HG03025 (cell line): Measurements from ENCODE around the gene TSNAXIP1.
"Not testable (repeated sequence)": the region's sequence is repeated elsewhere in the genome, so short reads cannot be mapped to it uniquely, and the experiment has no call there.

Experiments
- ATAC-seq: cut with Tn5 transposase; IDR thresholded peaks from one replicate; pipeline ENCODE4 v1.9.1; 2021; ENCODE audit warnings: mild to moderate bottlenecking, moderate library complexity; ENCODE audit not compliant: unreplicated experiment, low FRiP score

TSNAXIP1 gene

DNA sequence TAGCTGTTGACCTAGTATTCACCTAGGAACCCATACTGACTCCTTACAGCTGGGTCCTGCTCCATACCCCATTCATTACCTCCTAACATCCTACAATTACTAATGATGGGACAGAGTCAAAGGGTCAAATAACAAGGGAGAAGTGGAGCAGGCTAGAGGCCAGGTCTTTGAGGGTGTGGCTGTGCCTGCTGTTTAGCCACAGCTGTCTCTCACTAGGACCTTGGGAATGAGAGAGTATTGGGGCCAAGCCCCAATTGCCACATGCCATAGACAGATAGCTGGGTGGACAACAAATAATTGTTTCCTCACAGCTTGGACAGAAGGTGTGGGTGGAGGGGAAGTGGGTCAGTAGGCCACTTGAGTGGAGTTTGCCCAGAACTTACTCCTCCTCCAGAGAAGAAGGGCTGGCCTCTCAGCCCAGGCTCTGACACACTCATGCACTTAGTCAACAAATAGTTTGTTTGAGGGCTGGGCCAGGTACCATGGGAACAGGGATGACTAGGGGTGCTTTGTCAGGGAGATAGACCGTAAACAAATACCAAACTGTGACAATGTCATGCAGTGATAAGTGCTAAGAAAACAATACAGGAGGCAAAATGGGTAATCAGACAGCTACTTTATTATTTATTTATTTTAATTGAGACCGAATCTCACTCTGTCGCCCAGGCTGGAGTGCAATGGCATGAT, 51.0 kb downstream of the TSNAXIP1 start:
- no peak for ATAC-seq

DNA sequence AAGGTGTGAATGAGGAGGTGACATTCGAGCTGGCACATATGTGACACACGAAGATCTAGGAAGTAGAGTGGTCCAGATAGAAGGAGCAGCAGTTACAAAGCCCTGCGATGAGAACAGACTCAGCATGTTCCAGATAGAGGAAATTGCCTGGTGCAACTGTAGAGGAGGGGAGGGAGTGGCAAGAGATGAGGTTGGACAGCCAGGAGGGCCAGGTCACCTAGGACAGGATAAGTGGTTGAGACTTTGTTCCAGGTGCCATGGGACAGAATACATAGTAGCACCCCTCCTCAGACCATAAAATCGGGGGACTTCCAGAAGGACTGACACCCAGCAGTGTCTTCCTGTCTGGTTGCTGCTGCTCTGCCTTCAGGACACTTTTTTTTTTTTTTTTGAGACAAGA, 51.8 kb downstream of the TSNAXIP1 start:
- ATAC-seq, result no peak

DNA sequence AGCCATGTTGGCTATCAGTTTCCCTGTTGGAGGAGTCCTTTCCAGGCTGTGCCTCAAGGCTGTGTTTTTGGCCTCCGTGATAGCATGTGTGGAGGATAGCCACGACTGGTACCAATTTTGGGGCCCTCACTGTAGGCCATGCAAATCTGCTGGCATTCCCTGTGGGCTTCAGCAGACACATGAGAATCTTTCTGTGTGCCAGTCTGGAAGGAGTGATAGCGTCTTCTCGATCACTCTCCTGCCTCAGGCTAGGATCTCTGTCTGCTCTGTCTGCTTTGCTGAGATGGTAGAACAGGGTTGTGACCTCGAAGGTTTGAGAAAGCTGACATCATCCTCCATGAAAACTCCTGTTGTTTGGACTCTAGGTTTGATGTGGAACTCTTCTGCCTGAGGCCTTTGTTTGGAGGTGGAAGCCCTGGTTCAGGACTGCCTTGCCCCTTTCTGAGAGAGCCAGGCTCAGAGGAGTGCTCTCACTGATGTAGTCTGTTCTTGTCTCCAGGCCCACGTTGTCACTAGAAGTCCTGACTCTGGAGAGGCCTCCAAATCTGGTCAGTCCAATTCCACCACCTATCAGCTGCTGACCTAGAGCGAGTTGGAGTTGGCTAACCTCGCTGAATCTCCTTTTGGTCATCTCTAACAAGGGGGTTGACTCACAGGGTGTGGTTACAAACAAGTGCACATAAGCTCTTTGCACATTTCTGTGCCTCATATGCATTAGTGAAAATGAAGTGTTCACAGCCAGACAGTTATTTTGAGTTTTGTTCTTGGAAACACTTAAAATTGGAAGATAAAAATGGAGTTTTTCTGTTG, 54.1 kb downstream of the TSNAXIP1 start:
- ATAC-seq, result no peak

DNA sequence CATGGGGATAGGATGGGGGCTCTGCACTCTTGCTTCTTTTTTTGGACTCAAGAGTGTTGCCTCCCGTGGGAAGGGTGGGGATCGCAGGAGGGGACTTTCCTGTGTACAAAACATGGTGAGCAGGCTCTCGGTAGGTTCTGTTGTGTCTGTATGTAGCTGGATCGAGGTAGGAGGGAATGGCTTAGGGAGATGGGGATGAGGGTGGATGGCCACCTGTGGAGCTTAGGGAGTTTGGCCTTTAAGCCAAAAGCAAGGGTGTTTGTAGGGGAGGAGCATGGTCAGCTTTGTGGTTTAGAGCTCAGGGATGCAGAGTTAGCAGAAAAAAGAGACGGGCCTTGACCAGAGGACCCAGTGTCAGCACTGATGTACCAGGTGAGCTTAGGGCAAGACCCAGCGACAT, 55.2 kb downstream of the TSNAXIP1 start:
- ATAC-seq, result no peak

DNA sequence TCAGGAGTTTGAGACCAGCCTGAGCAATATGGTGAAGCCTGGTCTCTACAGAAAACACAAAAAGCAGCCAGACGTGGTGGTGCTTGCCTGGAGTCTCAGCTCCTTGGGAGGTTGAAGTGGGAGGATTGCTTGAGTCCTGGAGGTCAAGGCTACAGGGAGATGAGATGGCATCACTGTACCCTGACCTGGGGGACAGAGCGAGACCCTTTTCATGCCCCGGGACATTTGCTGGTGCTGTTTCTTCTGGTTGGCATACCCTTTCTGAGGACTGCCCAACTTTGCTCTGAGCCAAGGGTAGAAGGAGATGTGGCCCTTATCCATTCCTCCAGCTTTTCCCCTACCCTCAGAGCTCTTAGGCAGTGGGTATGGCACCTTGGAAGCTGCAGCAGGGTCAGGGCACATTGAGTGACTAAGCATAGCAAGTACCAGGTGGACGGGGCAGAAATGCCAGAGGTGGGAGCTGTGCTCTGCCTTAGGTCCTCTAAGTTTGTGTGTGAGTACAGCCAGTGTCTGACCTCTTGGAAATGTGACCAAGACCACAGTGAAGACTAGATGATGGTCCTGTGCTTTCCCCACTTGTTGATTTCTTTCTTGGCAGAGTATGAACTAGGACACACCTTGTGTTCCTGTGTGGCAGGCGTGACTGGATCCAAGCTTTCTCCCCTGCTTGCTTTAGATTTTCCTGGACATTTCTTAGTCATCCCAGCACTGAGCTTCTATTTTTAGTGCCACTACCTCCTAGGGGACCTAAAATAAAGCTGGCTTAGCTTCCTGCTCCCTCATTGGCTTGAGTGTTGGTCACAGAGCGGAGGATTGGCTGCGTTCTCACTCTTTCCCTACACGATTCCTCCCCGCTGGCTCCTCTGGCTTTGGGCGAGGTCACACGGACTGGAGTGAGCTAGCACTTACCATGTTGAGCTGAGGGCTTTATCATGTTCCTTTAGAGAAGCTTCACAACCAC, 56.2 kb downstream of the TSNAXIP1 start:
- no peak for ATAC-seq

GRCh38 chr16:67864044-67864443, 57.4 kb downstream of the TSNAXIP1 start:
- ATAC-seq, result not testable (repeated sequence)

- ATAC-seq, result no peak
Observed at GRCh38 chr16:67864594-67864993, 57.9 kb downstream of the TSNAXIP1 start.

DNA sequence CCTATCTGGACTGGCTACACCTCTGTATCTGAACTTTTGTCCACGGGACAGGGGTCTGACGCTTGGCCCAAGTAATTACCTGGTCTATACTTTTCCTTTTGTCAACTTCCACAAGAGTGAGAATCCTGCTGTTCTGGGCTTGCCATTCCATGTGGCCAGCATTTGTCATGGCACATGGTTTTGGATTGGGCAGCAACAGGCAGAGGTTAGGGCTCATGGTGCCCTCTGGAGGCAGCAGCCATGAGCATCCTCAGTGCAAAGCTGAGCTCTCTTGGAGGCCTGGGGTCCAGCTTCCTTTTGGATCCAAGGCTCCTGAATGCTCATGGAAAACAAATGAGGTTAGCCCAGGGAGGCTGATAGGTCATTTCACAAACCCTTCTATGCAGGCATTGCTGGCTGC, 58.6 kb downstream of the TSNAXIP1 start:
- ATAC-seq, result no peak

GRCh38 chr16:67868290-67868689, 61.6 kb downstream of the TSNAXIP1 start:
- no peak for ATAC-seq

DNA sequence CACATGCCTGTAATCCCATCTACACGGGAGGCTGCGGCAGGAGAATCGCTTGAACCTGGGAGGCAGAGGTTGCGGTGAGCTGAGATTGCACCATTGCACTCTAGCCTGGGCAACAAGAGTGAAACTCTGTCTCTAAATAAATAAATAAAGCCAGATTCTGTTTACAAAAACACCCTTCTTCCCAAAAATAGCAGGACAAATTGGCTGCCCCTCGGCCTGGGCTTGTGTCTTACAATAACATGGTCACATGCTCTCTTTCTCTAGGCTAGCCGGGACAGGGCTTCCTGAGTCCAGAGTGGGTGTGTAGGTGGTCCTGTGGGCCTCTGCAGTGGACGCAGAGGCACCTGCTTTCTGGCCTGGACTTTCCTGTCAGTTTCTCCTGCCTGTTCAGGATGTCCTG, 63.0 kb downstream of the TSNAXIP1 start:
- ATAC-seq, result no peak

- ATAC-seq, result no peak
Observed at GRCh38 chr16:67871256-67871655, 64.6 kb downstream of the TSNAXIP1 start.

- ATAC-seq, result no peak
Observed at GRCh38 chr16:67872131-67872630, 65.5 kb downstream of the TSNAXIP1 start.

DNA sequence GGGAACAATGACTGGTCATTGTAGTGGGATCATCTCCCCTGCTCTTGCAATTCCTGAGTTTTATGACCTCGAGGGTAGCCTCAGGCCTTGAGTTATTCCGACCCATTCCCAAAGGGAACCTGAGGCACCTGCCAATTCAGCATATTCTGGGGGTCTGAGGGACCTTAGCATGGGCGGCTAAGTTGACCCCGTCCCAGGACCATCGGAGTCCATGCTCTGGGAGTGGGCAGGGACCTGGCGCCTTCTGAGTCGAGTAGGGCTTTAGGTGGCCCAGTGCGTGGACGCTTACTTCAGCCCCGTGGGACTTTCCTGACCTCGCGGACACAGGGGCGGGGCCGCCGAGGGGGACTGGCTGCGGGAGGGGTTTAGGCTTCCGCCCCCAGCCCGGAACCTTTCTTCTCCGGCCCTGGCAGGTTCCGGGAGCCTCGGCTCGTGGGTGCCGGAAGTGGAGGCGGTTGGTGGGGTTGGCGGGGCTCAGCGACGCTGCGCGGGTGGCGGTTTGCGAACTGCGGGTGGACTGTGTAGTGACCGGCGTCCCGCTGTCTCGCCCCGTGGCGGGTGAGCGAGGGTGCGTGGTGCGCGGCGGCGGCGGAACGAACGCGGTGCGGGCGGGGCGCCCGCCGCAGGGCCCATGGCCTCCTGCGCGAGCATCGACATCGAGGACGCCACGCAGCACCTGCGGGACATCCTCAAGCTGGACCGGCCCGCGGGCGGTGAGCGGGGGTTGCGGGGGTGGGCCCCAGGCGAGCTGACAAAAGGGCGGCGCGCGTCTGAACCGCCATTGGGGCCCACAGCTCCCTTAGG, 66.1 kb downstream of the TSNAXIP1 start, which contains the start of gene EDC4:
EDC4 (plus strand) TSS at position 422 of the 804 bp plus-strand sequence; CDS start at position 632, 210 bp downstream.
- ATAC-seq, result peak; percentile 67

- ATAC-seq, result peak; percentile 18
Observed at GRCh38 chr16:67873435-67874370, 67.0 kb downstream of the TSNAXIP1 start.

DNA sequence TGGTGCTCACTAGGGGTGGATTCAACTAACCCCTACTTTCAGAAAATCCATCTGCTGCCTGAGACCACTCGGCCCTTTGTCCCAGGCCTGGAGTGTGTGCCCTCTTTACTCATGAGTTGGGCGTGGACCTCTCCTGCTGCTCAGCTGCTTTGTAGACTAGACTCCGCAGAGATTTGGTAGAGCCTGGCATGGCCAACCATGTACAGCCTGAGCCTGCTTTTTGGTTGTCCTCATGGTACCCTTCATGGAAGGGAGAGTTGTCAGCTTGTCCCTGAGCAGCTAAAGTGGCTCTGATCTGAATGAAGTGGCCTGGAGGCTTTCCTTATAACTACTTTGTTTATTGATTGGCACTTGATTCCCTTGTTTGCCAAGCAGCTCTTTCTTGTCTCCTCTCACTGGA, 67.7 kb downstream of the TSNAXIP1 start:
- ATAC-seq, result no peak

DNA sequence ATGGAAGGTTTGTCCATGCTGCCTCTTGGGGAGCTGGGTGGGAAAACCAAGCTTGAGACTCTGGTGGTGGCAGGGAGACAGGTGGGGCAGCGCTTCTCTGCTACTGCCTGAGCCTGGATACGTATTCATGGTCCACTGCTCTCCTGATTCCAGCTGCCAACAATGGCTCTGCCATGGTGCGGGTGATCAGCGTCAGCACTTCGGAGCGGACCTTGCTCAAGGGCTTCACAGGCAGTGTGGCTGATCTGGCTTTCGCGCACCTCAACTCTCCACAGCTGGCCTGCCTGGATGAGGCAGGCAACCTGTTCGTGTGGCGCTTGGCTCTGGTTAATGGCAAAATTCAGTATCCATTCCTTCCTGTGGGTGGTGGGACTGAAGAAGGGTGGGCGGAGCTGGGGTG, 70.4 kb downstream of the TSNAXIP1 start:
- no peak for ATAC-seq
